ENCODE results near the gene PRPF40B.
"Not testable (repeated sequence)": the region's sequence is repeated elsewhere in the genome, so short reads cannot be mapped to it uniquely, and the experiment has no call there.

The PRPF40B gene

GRCh38 chr12:49588721-49589516, 34.4 kb upstream of the PRPF40B start:
- no peak for TF ChIP-seq CTCF (IDR thresholded peaks at IDR 0.05; ENCODE audit: extremely low read depth, insufficient read depth, missing control alignments)
- DNase-seq (ENCODE audit: low spot score) = no peak

DNA sequence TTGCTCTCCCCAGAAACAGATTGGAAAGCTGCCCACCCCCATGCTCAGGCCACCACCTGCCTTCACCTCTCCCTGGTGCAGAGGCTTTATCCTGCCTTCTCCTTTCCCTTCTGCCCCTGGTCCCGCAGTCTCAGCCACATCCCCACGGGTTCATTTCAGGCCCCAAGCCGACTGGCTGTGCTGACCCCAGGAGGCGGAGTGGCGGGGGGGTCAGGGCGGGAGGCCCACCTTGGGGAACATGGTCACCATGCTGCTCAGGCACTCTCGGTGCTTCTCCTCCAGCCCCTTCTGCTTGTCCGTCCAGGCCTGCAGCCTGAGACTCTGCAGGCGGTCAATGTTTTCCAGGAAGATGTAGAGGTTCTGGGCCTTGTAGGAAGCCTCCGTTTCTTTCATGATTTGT, 24.8 kb upstream of the PRPF40B start:
- no peak for DNase-seq (ENCODE audit: low spot score)
- in situ Hi-C loops (cut with MboI; ENCODE audit: low pct_unique_long_range_greater_than_20kb, low sequenced_read_pairs, unreplicated experiment) = no loop called here
- TF ChIP-seq CTCF (IDR thresholded peaks at IDR 0.05; ENCODE audit: extremely low read depth, insufficient read depth, missing control alignments) = no peak

More at GRCh38 chr12:49588721-49589516, 34.4 kb upstream of the PRPF40B start:
- in situ Hi-C loops (cut with MboI; ENCODE audit: low pct_unique_long_range_greater_than_20kb, low sequenced_read_pairs, unreplicated experiment) = no loop called here

GRCh38 chr12:49599961-49600360, 23.4 kb upstream of the PRPF40B start:
- TF ChIP-seq CTCF (IDR thresholded peaks at IDR 0.05; ENCODE audit: extremely low read depth, insufficient read depth, missing control alignments) = no peak

DNA sequence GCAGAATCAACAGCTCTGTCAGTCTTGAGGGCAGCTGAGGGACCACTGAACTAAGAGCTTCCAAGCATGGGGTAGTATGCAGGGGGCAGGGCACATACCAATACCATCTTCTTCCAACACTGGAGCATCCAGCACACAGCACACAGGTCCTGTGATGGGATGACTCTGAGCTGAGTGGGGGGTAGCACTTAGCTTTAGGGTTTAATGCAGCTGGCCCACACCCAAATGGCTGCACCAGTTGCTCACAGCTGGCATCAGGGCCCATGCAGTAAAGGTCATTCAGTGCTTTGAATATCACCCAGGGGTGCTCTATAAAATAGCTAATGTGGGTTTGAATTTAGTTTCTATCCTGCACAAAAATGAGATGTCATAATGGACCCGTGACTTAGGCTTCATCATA, 19.6 kb upstream of the PRPF40B start:
- no peak for DNase-seq (ENCODE audit: low spot score)
- in situ Hi-C loops (cut with MboI; ENCODE audit: low pct_unique_long_range_greater_than_20kb, low sequenced_read_pairs, unreplicated experiment) = no loop called here
- no peak for TF ChIP-seq CTCF (IDR thresholded peaks at IDR 0.05; ENCODE audit: extremely low read depth, insufficient read depth, missing control alignments)

More at GRCh38 chr12:49599961-49600360, 23.4 kb upstream of the PRPF40B start:
- DNase-seq (ENCODE audit: low spot score) = no peak
- in situ Hi-C loops (cut with MboI; ENCODE audit: low pct_unique_long_range_greater_than_20kb, low sequenced_read_pairs, unreplicated experiment) = no loop called here

DNA sequence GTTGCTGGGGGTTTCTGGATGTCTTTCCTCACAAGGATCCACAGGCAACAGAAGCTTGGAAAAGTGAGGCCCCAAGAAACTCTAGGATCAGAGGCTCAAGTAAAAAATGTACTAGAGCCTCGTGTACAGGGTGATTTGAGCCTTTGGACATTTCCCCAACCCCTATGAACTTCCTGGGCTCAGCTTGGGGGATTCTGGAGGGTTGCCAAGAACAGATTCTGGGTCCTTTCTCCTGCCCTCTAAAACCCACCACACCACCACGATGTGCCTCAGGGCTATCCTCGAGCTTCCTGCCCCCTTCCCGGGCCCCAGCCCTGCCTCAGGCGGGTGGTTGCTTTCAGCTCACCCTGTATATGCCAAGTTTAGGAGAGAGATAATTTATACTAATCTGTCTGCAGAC, 18.5 kb upstream of the PRPF40B start:
- DNase-seq (ENCODE audit: low spot score) = no peak
- in situ Hi-C loops (cut with MboI; ENCODE audit: low pct_unique_long_range_greater_than_20kb, low sequenced_read_pairs, unreplicated experiment) = no loop called here
- no peak for TF ChIP-seq CTCF (IDR thresholded peaks at IDR 0.05; ENCODE audit: extremely low read depth, insufficient read depth, missing control alignments)

DNA sequence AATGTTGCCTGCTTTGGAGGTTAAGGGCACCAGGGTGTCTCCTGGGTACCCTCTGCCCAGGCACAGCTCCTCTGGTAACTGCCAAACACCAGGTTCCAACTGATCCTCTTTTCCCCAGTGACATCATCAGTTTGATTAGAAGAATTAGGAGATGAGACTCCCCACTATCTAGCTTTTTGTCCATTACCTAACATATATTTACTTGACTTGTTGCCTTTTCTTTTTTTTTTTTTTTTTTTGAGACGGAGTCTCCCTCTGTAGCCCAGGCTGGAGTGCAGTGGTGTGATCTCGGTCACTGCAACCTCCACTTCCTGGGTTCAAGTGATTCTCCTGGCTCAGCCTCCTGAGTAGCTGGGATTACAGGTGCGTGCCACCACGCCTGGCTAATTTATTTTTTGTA, 17.8 kb upstream of the PRPF40B start, which contains the start of gene FAM186B:
TSS of gene FAM186B (minus strand) at position 101 of the 400 bp plus-strand sequence. CDS start 162 bp downstream, outside the sequence.
- DNase-seq (ENCODE audit: low spot score); in situ Hi-C loops (cut with MboI; ENCODE audit: low pct_unique_long_range_greater_than_20kb, low sequenced_read_pairs, unreplicated experiment): not testable (repeated sequence)

GRCh38 chr12:49609059-49609874, 14.1 kb upstream of the PRPF40B start:
- TF ChIP-seq CTCF (IDR thresholded peaks at IDR 0.05; ENCODE audit: extremely low read depth, insufficient read depth, missing control alignments) = no peak
- in situ Hi-C loops (cut with MboI; ENCODE audit: low pct_unique_long_range_greater_than_20kb, low sequenced_read_pairs, unreplicated experiment) = no loop called here
- no peak for DNase-seq (ENCODE audit: low spot score)
